Endothelial cell (in vitro differentiated cells): Measurements from ENCODE around the gene HDAC4. TPM values are rescaled to one million over a fixed set of nuclear protein-coding genes. Genes with fewer than 3 reads are reported as not detected.

Experiments
- DNase-seq: peaks from one replicate; pipeline ENCODE4 v3.0.0; 2021; ENCODE audit warnings: low spot score
- H3K27ac Mint-ChIP-seq: one replicate; pipeline ENCODE4 v1.8.0; 2021; ENCODE audit warnings: mixed read lengths, inconsistent platforms; ENCODE audit not compliant: unreplicated experiment
- H3K27me3 Mint-ChIP-seq: one replicate; pipeline ENCODE4 v1.8.0; 2021; ENCODE audit warnings: mild to moderate bottlenecking, moderate library complexity, mixed read lengths, inconsistent platforms; ENCODE audit not compliant: unreplicated experiment
- H3K36me3 Mint-ChIP-seq: one replicate; pipeline ENCODE4 v1.8.0; 2021; ENCODE audit warnings: mild to moderate bottlenecking, low read depth, mixed read lengths, inconsistent platforms; ENCODE audit not compliant: unreplicated experiment
- H3K4me1 Mint-ChIP-seq: one replicate; pipeline ENCODE4 v1.8.0; 2021; ENCODE audit warnings: mild to moderate bottlenecking, mixed read lengths, inconsistent platforms; ENCODE audit not compliant: unreplicated experiment
- H3K4me3 Mint-ChIP-seq: one replicate; pipeline ENCODE4 v1.8.0; 2021; ENCODE audit warnings: mild to moderate bottlenecking, mixed read lengths, inconsistent platforms; ENCODE audit not compliant: unreplicated experiment
- H3K9me3 Mint-ChIP-seq: one replicate; pipeline ENCODE4 v1.8.0; 2021; ENCODE audit warnings: mixed read lengths, inconsistent platforms; ENCODE audit not compliant: unreplicated experiment
- total RNA-seq: library from RNA; stranded (reverse); fragmentation: NEBNext Ultra II Directional; extraction: Animal tissue kit (Norgen Biotek cat#: 25700); gene quantifications from one replicate; pipeline ENCODE4 v1.2.1, GENCODE V29; 2021; ENCODE audit not compliant: unreplicated experiment
- TF ChIP-seq, protein P1 (sequence below): fragments of 200-600 bp; sonication (generic); IDR thresholded peaks from one replicate; pipeline ENCODE4 v1.5.0; 2021; ENCODE audit warnings: antibody characterized with exemption; ENCODE audit not compliant: unreplicated experiment

Gene HDAC4
- total RNA-seq, 1 donor from 2014 or later: 26.0 TPM

- TF ChIP-seq, protein P1, sequence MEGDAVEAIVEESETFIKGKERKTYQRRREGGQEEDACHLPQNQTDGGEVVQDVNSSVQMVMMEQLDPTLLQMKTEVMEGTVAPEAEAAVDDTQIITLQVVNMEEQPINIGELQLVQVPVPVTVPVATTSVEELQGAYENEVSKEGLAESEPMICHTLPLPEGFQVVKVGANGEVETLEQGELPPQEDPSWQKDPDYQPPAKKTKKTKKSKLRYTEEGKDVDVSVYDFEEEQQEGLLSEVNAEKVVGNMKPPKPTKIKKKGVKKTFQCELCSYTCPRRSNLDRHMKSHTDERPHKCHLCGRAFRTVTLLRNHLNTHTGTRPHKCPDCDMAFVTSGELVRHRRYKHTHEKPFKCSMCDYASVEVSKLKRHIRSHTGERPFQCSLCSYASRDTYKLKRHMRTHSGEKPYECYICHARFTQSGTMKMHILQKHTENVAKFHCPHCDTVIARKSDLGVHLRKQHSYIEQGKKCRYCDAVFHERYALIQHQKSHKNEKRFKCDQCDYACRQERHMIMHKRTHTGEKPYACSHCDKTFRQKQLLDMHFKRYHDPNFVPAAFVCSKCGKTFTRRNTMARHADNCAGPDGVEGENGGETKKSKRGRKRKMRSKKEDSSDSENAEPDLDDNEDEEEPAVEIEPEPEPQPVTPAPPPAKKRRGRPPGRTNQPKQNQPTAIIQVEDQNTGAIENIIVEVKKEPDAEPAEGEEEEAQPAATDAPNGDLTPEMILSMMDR: no peak
- no peaks in the 10 kb centered on the region for H3K4me1 Mint-ChIP-seq
- H3K9me3 Mint-ChIP-seq: no peaks in the 10 kb centered on the region
- no peak overlapping the region for H3K4me3 Mint-ChIP-seq
- peaks cover 2% of the 10 kb centered on the region for H3K27me3 Mint-ChIP-seq
- no peak for DNase-seq
- peaks cover 16% of the 10 kb centered on the region for H3K36me3 Mint-ChIP-seq
- H3K27ac Mint-ChIP-seq: no peak overlapping the region
These were observed 207.4 kb downstream of the HDAC4 start for GRCh38 chr2:239193401-239193811.

DNA sequence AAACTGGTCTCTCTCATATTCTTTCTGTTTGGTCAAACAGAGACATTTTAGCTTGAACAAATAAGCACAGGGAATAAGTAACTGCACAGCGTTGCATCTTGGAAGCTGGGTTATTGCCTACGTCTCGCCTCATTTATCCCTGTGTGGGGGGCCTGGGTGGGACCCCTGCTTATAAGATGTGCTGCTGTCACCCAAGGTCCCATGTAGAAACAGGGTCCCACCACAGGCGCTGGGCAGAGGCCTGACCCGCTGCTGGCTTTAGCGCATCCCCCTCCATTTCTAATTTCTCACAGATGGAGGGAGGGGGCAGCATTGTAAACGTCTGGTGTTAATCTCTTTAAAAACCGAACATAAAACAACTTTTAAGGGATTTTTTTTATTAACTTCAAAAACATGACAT is 207.8 kb downstream of the HDAC4 start:
- H3K27ac Mint-ChIP-seq: no peak overlapping the region
- no peaks in the 10 kb centered on the region for H3K9me3 Mint-ChIP-seq
- H3K27me3 Mint-ChIP-seq: peaks cover 2% of the 10 kb centered on the region
- DNase-seq: no peak
- H3K4me1 Mint-ChIP-seq: no peaks in the 10 kb centered on the region
- H3K36me3 Mint-ChIP-seq: peaks cover 20% of the 10 kb centered on the region
- H3K4me3 Mint-ChIP-seq: no peak overlapping the region
- TF ChIP-seq, protein P1: no peak

DNA sequence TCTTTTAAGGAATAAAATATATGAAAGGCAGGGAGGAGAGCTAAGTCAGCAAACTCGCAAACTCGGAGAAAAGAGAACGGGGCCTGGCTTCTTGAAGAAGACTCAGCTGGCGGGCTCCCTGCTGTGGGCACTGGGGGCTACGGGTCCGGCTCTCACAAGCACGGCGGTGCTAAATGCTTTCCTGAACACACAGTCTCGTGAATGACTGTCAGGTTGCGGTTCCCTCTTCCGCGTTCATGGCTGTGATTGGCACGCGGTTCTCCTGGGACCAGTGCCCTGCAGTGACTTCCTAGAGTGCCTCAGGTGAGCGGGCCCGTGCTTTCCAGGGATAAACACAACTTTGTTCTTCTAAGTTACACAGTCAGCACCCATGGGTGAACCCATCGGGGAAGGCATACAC is 208.4 kb downstream of the HDAC4 start:
- no peak for DNase-seq
- peaks cover 2% of the 10 kb centered on the region for H3K27me3 Mint-ChIP-seq
- no peaks in the 10 kb centered on the region for H3K4me1 Mint-ChIP-seq
- no peaks in the 10 kb centered on the region for H3K9me3 Mint-ChIP-seq
- H3K36me3 Mint-ChIP-seq: peaks cover 17% of the 10 kb centered on the region
- no peak overlapping the region for H3K4me3 Mint-ChIP-seq
- TF ChIP-seq, protein P1: no peak
- H3K27ac Mint-ChIP-seq: no peak overlapping the region

DNA sequence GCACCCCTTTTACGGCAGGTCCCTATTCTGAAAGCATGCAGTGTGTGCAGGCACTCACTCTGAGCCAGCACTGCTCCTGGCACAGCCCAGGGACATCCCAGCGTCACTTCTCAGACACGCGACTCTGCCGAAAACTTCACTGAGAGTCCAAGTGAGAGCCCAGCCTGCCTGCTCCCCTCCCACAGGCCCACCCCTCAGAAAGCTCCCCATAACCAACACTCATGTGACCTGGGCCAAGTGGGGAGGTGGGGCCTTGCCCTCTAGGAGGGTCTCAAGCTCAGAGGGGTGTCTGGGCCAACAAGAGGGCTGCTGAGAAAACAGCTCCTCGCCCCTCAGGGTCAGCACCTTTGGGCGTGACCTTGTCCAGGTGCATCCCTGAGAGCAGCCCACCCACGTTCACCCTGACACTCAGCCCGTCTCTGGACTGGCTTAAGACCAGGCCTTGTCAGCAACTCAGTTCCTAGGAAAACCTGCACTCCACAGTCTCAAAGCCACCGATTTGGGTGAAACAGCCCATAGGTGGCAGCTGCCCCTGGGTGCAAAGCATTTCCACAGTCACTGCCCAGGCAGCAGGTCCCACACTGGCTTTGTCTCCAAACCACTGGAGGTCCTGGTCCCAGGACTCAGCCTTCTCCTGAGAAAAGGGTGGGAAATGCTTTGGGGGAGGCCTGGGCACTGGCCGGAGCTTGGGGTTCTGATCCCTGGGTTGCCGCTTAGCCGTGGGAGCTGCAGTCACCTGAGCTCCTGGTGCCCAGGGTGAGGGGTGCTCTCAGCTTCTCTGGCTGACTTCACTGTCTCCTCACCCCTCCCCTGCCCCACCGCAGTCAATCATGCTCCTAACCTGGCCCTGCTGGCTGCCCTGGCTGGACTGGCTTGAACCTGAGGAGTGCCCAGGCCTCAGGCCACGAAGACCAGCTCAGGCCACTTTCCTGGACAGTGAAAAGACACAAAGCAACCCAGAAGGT is 209.6 kb downstream of the HDAC4 start:
- H3K27ac Mint-ChIP-seq: no peak overlapping the region

More for the DNA sequence above, 209.6 kb downstream of the HDAC4 start:
- Mint-ChIP-seq H3K9me3 (no peaks in the 10 kb centered on the region), H3K4me3 (no peak overlapping the region), H3K27me3 (peaks cover 2% of the 10 kb centered on the region), H3K4me1 (no peaks in the 10 kb centered on the region), H3K36me3 (peaks cover 19% of the 10 kb centered on the region)
- no peak for DNase-seq
- TF ChIP-seq, protein P1: no peak
